OCI-M2 (cell line): ENCODE results near the gene INPP5E.

Experiments used
- DNase-seq: peaks from one replicate; lab custom pipeline; 2025; ENCODE audit not compliant: unreplicated experiment; lab: John Stamatoyannopoulos, UW

The INPP5E gene

GRCh38 chr9:136474021-136474640 is 34.5 kb upstream of the INPP5E start:
- no peak for DNase-seq

DNA sequence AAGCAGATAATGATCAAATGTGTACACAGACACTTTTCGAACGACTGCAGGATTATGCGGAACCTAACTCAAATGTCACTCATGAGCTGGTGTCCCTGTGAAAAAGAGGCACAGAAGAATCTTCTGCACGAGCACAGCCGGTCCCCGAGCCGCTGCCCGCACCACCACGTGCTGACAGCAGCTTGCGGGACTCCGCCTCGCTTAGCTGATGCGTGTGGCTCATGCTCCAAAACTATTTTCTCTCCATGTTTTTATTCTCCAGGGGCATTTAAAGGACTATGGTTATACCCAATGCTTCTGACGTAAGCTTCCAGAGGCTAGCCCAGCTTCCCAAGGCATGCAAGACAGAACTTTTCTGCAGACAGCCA is 33.7 kb upstream of the INPP5E start:
- no peak for DNase-seq

DNA sequence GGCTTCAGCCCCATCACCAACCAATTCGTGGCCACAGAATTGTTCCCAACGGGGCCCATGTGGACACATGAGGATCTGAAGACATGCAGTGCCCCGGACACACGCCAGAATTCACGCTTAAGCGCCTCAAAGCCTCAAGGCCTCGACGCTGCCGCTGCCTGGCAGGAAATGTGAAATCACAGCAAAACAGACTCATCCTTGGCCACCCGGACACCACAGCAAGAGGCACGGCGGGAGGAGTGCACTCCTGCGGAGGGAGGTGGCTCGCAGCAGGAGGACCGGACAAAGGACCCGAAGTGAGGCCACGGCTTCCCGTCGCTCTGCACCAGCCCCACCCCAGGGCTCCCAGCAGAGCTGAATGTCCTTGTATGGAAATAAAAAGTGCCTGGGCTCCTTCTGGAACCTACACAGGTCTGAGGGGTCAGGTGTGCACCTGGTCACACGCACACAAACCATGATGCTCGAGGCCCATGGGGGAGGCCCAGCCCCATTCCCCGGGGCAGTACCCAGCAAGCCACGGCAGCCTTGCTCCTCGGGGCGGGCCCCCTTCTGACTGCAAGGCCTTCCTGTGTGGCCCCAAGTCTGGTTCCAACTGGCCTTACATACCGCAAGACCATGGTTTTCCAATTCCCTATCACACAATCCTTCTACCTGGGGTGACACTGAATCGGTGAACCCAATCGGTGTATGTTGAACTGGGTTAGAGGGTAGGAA is 33.2 kb upstream of the INPP5E start:
- no peak for DNase-seq

DNA sequence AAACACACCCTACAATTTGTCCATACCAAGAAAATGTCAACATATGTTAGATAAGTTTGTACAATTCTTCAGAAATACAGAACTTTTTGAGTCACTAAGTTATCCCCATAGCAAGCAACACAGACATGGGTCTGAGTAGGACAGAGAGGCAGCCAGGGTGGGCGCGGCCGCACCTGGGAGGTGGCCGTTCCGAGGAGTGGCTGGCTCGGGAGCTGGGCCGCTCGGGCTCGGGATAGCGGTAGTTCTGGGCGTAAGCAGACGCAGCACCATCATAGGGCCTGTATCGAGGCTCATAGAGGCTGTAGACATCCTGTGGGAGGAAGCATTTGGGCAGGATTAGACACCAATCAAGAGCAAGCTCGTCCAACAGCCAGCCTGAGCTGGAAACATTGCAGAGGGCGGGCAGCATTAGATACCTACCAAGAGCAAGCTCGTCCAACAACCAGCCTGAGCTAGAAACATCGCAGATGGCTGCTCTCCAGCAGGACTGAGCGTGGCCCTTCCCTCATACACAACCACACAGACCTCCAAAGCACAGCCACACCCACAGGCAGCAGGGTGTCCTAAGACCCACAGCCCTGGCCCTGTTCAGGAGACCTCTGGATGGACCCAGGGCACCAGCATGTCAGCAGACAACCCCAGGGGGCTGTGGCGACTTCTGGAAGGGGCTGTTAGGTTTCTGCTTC is 32.3 kb upstream of the INPP5E start:
- DNase-seq: no peak

DNA sequence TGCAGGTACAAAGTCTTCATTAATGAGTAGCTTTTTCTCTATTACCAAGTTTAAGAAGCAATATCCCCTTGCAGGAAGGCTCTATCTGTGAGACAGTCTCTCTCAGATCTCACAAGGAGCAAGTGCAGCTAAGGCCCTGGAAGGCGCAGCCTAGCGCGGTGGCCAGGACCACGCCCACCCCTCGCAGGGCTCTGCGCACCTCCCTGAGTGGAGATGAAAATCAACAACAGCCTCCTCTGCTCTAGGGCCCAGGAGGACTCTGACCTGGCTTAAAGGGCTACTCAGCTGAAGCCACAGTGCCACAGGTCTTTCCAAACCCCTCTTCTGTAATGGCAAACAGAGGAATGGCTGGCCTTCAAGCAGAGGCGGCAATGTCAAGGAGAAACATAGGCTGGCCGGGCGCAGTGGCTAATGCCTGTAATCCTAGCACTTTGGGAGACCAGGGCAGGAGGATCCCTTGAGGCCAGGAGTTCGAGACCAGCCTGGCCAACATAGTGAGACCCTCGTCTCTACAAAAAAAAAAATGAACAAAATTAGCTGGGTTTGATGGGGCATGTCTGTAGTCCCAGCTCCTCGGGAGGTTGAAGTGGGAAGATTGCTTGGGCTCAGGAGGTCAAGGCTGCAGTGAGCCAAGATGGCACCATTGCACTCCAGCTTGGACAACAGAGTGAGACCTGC is 31.3 kb upstream of the INPP5E start:
- no peak for DNase-seq

DNA sequence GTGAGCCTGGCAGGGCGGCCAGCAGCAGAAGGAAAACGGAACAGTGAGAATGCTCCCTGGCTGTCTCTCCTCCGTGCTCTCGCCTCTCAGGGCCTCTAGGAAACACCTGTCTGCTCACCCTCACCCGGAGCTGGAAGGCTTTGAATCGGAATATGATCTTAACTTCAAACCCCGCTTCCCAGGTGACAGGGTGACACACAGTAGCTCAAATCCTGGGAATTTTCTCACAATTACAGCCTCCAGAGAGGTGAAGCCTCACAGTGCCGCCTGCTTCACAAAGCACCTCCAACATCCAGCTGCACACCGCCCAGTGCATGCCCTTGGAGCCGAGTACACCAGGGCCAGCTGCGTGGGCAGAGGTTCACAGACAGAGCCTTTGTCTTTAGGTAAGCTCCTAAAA is 30.7 kb upstream of the INPP5E start:
- no peak for DNase-seq

DNA sequence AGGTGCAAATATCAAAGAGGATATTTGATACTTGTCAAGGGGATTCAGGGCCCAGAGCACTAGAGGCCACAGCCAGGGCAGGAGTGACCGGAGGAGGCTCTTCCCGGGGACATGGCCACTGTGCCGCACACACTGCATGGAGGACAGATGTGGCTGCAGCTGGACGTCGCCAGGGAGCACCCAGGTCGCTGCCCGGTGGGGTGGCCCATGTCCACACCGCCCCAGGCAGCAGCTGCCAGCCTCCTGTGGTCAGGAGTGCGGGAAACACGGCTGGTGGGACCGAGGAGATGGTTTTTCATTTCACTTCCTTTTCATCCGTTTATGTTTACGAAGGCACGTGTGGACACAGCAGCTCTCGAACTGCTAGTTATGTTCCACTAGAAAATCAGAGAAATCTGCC is 28.1 kb upstream of the INPP5E start:
- no peak for DNase-seq

DNA sequence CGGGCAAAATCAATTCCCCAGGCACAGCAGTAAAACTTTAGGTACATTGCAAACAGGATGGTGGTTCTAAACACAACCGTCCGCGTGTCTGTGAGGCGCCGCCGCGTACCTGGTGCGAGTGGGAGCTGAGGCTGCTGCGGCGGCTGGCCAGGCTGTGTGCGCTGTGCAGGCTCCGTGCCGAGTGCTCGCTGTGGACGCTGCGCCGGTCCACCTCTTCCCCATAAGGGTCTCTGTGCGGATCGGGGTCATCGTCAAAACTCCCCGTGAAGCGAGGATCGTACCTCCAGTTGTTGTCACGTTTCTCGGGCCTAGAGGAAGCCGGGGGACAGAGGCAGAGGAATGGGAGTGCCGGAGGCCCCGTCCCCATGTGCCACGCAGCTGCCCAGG is 26.5 kb upstream of the INPP5E start:
- DNase-seq: no peak

DNA sequence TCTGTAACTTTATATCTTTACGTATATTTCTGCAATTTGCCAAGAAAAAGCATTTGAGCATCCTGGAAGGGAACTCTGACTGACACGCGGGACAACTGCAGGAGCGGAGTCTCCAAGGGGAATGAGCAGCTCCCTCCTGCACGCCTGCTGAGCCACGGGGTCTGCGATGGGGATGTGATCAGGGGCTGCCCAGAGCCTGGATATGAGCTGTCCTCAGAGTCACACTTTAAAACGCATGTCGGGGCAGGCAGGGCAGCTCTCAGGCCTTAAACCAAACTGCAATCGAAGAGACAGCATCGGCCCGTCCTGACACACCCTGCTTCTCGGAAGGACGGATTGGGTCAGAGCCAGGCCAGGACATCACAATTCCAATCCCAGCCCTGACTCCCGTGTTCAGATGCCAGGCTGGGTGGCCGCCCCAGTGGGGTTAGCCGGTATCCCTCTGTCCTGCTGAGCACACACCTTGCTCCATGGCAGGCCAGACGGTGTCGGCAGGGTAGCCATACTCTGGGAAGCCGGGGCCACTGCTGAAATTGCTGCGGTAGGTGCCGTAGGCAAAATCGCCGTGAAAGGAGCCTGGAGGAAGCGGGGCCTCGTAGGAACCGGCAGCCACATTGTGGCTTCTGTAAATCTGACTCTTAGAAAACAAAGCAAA is 26.0 kb upstream of the INPP5E start:
- no peak for DNase-seq

DNA sequence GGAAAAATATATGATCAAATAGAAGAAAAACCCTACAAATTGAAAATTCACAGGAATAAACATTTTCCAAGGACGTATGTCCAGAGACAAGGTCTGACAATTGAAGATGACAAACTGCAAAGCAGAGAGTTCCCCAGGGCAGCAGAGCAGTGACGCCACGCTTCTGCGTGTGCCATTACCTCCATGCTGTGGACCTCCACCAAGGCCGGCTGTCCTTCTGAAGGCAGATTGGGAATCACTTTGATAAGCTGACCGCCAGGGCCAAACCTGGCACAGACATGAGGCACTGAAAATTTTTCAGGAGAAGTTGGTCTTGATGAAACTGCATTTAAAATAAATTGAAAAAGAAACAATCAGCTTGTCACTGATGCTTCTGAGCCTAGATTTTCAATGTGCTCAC is 24.6 kb upstream of the INPP5E start:
- DNase-seq: no peak

DNA sequence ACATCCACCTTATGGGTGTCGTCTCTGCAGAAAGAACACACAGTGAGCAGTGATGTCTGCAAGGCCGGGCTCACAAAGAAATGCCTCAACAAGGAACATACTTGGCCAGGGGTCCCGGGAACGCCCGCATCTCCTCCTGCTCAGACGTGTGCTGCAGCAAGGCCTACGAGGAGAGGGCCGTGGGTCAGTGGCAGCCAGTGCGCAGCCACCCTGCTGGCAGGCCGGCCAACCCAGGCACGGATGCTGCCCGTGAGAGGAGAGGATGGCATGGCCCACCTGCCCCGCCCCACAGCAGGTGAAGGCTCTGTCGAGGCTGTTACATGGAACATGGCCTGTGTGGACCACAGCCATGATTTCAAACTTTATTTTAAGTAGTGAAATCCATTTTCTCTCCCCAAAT is 23.9 kb upstream of the INPP5E start:
- DNase-seq: no peak

GRCh38 chr9:136462664-136463063 is 23.0 kb upstream of the INPP5E start:
- no peak for DNase-seq

DNA sequence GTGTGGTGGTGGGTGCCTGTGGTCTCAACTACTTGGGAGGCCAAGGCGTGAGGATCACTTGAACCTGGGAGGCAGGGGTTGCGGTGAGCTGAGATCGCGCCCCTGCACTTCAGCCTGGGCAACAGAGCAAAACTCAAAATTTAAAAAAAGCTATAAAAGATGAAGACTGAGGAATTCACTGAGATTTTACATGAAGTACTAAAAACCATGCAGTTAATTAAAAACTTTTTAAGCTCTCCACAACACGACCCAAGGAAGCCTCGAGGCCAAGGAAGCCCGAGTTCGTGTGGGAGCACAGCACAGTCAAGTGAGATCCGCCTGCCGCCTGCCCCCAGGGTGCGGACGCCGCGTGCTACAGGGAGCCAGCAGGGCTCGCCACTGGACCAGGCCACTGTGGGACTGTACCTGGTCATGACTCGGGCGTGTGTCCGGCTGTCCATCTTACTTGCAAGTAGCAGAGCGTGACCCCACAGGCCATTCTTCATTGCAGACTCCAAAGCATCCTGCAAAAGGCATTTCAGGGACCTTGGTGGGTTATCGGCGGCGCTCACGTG is 21.2 kb upstream of the INPP5E start:
- DNase-seq: no peak

DNA sequence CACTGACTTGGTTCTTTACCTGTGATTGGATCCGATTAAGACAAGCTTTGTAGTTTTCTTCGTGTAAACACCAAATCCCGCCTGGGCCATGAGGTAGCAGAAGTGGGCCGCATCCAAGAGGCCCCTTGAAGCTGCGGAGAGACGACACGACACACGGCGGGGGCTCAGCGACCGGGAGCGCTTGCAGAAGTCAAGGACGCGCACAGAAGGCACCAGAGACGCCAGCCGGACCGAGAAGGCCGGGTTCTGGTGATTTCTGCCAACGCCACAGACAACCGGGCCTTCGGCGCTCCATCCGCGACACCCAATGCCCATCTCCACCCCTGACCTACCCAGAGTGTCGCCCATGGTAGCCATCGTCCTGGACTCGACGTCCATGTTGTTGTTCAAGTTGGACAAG is 19.8 kb upstream of the INPP5E start:
- DNase-seq: no peak

DNA sequence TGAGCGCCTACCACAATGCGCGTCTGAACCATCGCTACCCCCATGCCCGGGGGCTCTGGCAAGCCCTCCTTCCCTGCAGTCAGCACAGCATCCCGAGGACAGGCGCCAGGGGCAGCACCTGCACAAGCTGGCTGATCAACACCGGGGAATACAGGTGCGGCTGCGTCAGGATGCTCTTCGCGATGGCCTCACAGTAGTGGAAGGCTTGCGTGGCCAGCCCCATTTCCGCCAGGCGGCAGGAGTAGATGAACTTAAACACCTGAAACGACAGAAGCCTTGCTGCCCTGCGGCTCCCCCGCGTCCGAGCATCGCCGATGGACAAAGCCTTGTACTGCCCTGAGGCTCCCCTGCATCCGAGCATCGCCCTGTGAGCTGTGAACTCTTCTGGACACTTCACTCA is 17.7 kb upstream of the INPP5E start:
- DNase-seq: no peak

- no peak for DNase-seq
These were observed 16.6 kb upstream of the INPP5E start for GRCh38 chr9:136456258-136456657.

GRCh38 chr9:136455043-136456002 is 15.7 kb upstream of the INPP5E start:
- no peak for DNase-seq

GRCh38 chr9:136454026-136454796 is 14.6 kb upstream of the INPP5E start:
- DNase-seq: no peak

DNA sequence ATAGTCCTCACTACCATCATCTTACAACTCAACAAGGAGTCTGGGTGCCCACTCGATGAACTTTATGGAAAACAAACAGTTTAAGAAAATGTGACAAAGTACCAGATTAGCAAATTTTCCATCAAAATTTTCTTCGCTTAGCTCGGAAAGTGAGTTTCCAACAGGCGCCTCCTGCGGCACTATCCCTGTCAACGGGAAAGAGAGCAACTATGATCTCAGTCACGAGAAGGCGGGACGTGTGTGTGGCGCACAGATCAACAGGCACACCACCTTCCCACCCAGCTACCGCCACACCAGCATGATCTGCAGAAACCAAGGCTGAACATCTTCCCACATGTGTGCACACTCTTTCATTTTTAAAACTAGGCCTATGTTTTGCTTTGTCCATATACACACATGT is 13.7 kb upstream of the INPP5E start:
- no peak for DNase-seq
